K562 (cell line): Measurements from ENCODE around the gene MICALL2. TPM values are rescaled to one million over a fixed set of nuclear protein-coding genes. Genes with fewer than 3 reads are reported as not detected.

ENCODE experiments used
- BACH1 ChIP-seq: fragments of 200-800 bp; sonication (Bioruptor generic); IDR thresholded peaks from 2 replicates; pipeline ENCODE4 v1.6.1; 2016; ENCODE audit warnings: missing genetic modification characterization, missing compliant biosample characterization
- BRCA1 ChIP-seq, 2 experiments: fragments of 450-650 bp in 1 of 2; sonication (generic) in 1 of 2; formaldehyde crosslinking in 1 of 2; IDR thresholded peaks; 2 replicates each; pipeline versions ENCODE4 v1.5.0 to v1.6.1; 2017 to 2020; ENCODE audit warnings: mild to moderate bottlenecking in 1 of 2, missing genetic modification reagents in 1 of 2
- COPS2 ChIP-seq: fragments of 450-650 bp; conservative IDR thresholded peaks from 2 replicates; pipeline ENCODE4 v1.6.1; 2016; ENCODE audit warnings: mild to moderate bottlenecking, moderate library complexity
- ESRRB ChIP-seq: fragments of 250-450 bp; sonication (Bioruptor Pico); IDR thresholded peaks from 2 replicates; pipeline ENCODE4 v1.5.0; 2020; ENCODE audit warnings: mild to moderate bottlenecking, moderate library complexity, borderline replicate concordance
- FOS ChIP-seq: IDR thresholded peaks from 3 replicates; pipeline ENCODE4 v1.6.1; 2011; ENCODE audit not compliant: insufficient read length; ENCODE audit errors: extremely low read depth
- GATAD2B ChIP-seq: fragments of 450-650 bp; IDR thresholded peaks from 2 replicates; pipeline ENCODE4 v1.6.1; 2017; ENCODE audit warnings: mild to moderate bottlenecking, borderline replicate concordance
- HDAC1 ChIP-seq, 2 experiments: fragments of 450-650 bp; IDR thresholded peaks; 2 replicates each; pipeline ENCODE4 v1.6.1; 2016 to 2017; ENCODE audit warnings: inconsistent platforms in 1 of 2, mild to moderate bottlenecking in 1 of 2, moderate library complexity in 1 of 2
- KDM4B ChIP-seq, 2 experiments: fragments of 450-650 bp in 1 of 2; sonication (generic) in 1 of 2; IDR thresholded peaks; 2 replicates each; pipeline ENCODE4 v1.6.1; 2016 to 2017; ENCODE audit warnings: borderline replicate concordance in 2 of 2, antibody characterized with exemption in 1 of 2, low read depth in 1 of 2, mild to moderate bottlenecking in 1 of 2
- MEF2D ChIP-seq: conservative IDR thresholded peaks from 2 replicates; pipeline ENCODE4 v1.6.1; 2016; ENCODE audit warnings: low read depth, missing genetic modification characterization, missing compliant biosample characterization
- MTA2 ChIP-seq: fragments of 450-650 bp; IDR thresholded peaks from 2 replicates; pipeline ENCODE4 v1.6.1; 2016; ENCODE audit warnings: low read depth
- NCOA4 ChIP-seq: fragments of 450-650 bp; IDR thresholded peaks from 2 replicates; pipeline ENCODE4 v1.6.1; 2018; ENCODE audit warnings: mild to moderate bottlenecking; ENCODE audit not compliant: partially characterized antibody
- NRF1 ChIP-seq, 2 experiments: fragments of 450-650 bp; IDR thresholded peaks in 1 of 2; conservative IDR thresholded peaks in 1 of 2; 2 replicates each; pipeline ENCODE4 v1.6.1; 2014; ENCODE audit warnings: mild to moderate bottlenecking in 2 of 2
- PHTF2 ChIP-seq: fragments of 250-450 bp; sonication (Bioruptor Pico); IDR thresholded peaks from 2 replicates; pipeline ENCODE4 v1.5.0; 2021; ENCODE audit warnings: mild to moderate bottlenecking
- POLR2B ChIP-seq: fragments of 450-650 bp; IDR thresholded peaks from 2 replicates; pipeline ENCODE4 v1.6.1; 2018; ENCODE audit warnings: low read depth; ENCODE audit not compliant: partially characterized antibody
- RB1 ChIP-seq: fragments of 450-650 bp; IDR thresholded peaks from 2 replicates; pipeline ENCODE4 v1.6.1; 2017; ENCODE audit warnings: low read depth, mild to moderate bottlenecking
- RNF2 ChIP-seq: sonication (generic); IDR thresholded peaks from 2 replicates; pipeline ENCODE4 v1.6.1; 2016
- TBP ChIP-seq: optimal IDR thresholded peaks from 2 replicates; pipeline ENCODE3; 2011; ENCODE audit warnings: low read depth, low read length, improper control_type of control experiment
- TEAD1 ChIP-seq, 2 experiments: fragments of 450-650 bp in 1 of 2; sonication (generic) in 1 of 2; formaldehyde crosslinking; IDR thresholded peaks; 2 replicates each; pipeline versions ENCODE4 v1.4.0 to v1.8.0; 2020 to 2022; ENCODE audit warnings: mild to moderate bottlenecking in 2 of 2, missing genetic modification reagents in 1 of 2
- U2AF2 ChIP-seq: fragments of 200-400 bp; formaldehyde crosslinking; optimal IDR thresholded peaks from 2 replicates; pipeline ENCODE3; 2017; ENCODE audit warnings: low read depth, mild to moderate bottlenecking, low read length
- ZFP36 ChIP-seq: fragments of 150-350 bp; IDR thresholded peaks from 2 replicates; pipeline ENCODE4 v1.6.1; 2018; ENCODE audit warnings: low read length, low read depth; ENCODE audit not compliant: partially characterized antibody
- ZNF184 ChIP-seq: sonication (generic); formaldehyde crosslinking; IDR thresholded peaks from 2 replicates; pipeline ENCODE4 v1.5.0; 2020; ENCODE audit warnings: missing genetic modification reagents
- ZNF512 ChIP-seq: IDR thresholded peaks from 2 replicates; pipeline ENCODE4 v1.6.1; 2016; ENCODE audit warnings: missing genetic modification characterization, missing compliant biosample characterization
- ZNF589 ChIP-seq: fragments of 200-800 bp; sonication (Bioruptor generic); IDR thresholded peaks from 2 replicates; pipeline ENCODE4 v1.6.1; 2016; ENCODE audit warnings: low read depth, missing genetic modification characterization, missing compliant biosample characterization
- polyA plus RNA-seq, 8 experiments: library from polyadenylated mRNA; depleted of rRNA in 4 of 8; stranded (reverse) in 5 of 8; unstranded in 3 of 8; fragments of >200 nt; fragmentation: Nextera tagmentation in 2 of 8; fragmentation: Illumina TruSeq in 1 of 8; extraction: Ambion mirVana in 2 of 8; extraction: Trizol in 1 of 8; gene quantifications; 2 replicates each; pipeline versions ENCODE4 v1.2.1 to v1.2.3, GENCODE V29; 2011 to 2014; ENCODE audit warnings: inconsistent platforms in 1 of 8, missing spikeins in 1 of 8
- total RNA-seq, 7 experiments: library from RNA; depleted of rRNA in 6 of 7; stranded (reverse); fragments of >200 nt in 6 of 7; fragmentation: Illumina TruSeq in 2 of 7; extraction: Trizol in 2 of 7; gene quantifications; 2 replicates each; pipeline versions ENCODE4 v1.2.1 to v1.2.3, GENCODE V29; 2011 to 2021; ENCODE audit warnings: low replicate concordance in 1 of 7
- TF ChIP-seq, protein P1 (sequence below), 2 experiments: fragments of 450-650 bp in 1 of 2; IDR thresholded peaks; 2 replicates each; pipeline ENCODE4 v1.6.1; 2011 to 2017; ENCODE audit warnings: low read depth in 2 of 2, antibody characterized with exemption in 1 of 2, borderline replicate concordance in 1 of 2, low read length in 1 of 2, mild to moderate bottlenecking in 1 of 2, mixed read lengths in 1 of 2; ENCODE audit not compliant: control insufficient read depth in 1 of 2

Gene MICALL2
- total and polyA plus RNA-seq, 9 of the 15 experiments (the other 6 are each of a cell fraction or from before 2014, with no cell fraction given): 1.8 to 103 (median 17.0) TPM

GRCh38 chr7:1460821-1461645 lies 1.8 kb upstream of the MICALL2 start (continued):
- peak in 1 of 2 experiments; percentile 27; a peak in 3 of 4 replicates for TF ChIP-seq NRF1 (conservative IDR thresholded peaks at IDR 0.05 in 1 of 2, IDR thresholded peaks at IDR 0.05 in 1 of 2)
- no peak for TF ChIP-seq U2AF2
- peak; percentile 74; the same call in 1 of the 2 replicates for TF ChIP-seq GATAD2B
- TF ChIP-seq ZFP36: peak; percentile 97
- TF ChIP-seq ZNF589 (CRISPR knock-in tag): peak; percentile 68; the same call in 1 of the 2 replicates
- peak; percentile 83 for TF ChIP-seq POLR2B
- TF ChIP-seq, protein P1, sequence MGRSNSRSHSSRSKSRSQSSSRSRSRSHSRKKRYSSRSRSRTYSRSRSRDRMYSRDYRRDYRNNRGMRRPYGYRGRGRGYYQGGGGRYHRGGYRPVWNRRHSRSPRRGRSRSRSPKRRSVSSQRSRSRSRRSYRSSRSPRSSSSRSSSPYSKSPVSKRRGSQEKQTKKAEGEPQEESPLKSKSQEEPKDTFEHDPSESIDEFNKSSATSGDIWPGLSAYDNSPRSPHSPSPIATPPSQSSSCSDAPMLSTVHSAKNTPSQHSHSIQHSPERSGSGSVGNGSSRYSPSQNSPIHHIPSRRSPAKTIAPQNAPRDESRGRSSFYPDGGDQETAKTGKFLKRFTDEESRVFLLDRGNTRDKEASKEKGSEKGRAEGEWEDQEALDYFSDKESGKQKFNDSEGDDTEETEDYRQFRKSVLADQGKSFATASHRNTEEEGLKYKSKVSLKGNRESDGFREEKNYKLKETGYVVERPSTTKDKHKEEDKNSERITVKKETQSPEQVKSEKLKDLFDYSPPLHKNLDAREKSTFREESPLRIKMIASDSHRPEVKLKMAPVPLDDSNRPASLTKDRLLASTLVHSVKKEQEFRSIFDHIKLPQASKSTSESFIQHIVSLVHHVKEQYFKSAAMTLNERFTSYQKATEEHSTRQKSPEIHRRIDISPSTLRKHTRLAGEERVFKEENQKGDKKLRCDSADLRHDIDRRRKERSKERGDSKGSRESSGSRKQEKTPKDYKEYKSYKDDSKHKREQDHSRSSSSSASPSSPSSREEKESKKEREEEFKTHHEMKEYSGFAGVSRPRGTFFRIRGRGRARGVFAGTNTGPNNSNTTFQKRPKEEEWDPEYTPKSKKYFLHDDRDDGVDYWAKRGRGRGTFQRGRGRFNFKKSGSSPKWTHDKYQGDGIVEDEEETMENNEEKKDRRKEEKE (IDR thresholded peaks at IDR 0.05; ENCODE audit: borderline replicate concordance in 1 of 2, control insufficient read depth in 1 of 2, low read depth in 2 of 2, low read length in 1 of 2): 0 out of 4 replicates have a peak, but pooled peaks of 1 of the 2 experiments have one; percentile 51
- TF ChIP-seq ESRRB: no peak
- peak; percentile 17; the same call in 1 of the 2 replicates for TF ChIP-seq PHTF2
- peak; percentile 45; the same call in 1 of the 2 replicates for TF ChIP-seq RB1
- TF ChIP-seq ZNF512 (tag): no peak
- TF ChIP-seq HDAC1 (IDR thresholded peaks at IDR 0.05): peak; percentile 91 to 93
- TF ChIP-seq BACH1 (tag): peak; percentile 51
- TF ChIP-seq COPS2: no peak
- no peak for TF ChIP-seq NCOA4
- TF ChIP-seq TEAD1 (CRISPR knock-in tag; IDR thresholded peaks at IDR 0.05): peak; percentile 8 to 85; a peak in 2 of 4 replicates
- TF ChIP-seq MTA2: no peak
- no peak for TF ChIP-seq FOS
- peak; percentile 90 for TF ChIP-seq RNF2
- no peak for TF ChIP-seq ZNF184 (CRISPR knock-in tag)
- TF ChIP-seq MEF2D (tag): peak; percentile 69
- peak; percentile 56 for TF ChIP-seq TBP
- peak in 1 of 2 experiments; percentile 59; a peak in 2 of 4 replicates for TF ChIP-seq KDM4B (IDR thresholded peaks at IDR 0.05; ENCODE audit: borderline replicate concordance in 2 of 2, low read depth in 1 of 2)
- no peak for TF ChIP-seq BRCA1 (IDR thresholded peaks at IDR 0.05)
- TF ChIP-seq BRCA1 (CRISPR knock-in tag; IDR thresholded peaks at IDR 0.05): peak; percentile 72; the same call in 1 of the 2 replicates
